DOHH2 (cell line): Measurements from ENCODE around the gene TCN2.

Source experiments
- H3F3A ChIP-seq: fragments of 200-600 bp; sonication (generic), shearing (Covaris generic); 2 replicates; pipeline ENCODE4 v1.6.0; 2016; ENCODE audit warnings: antibody characterized with exemption, mild to moderate bottlenecking; ENCODE audit not compliant: control insufficient read depth, insufficient read depth
- H3K27ac ChIP-seq: fragments of 200-600 bp; sonication (generic); 2 replicates; pipeline ENCODE4 v1.5.1; 2014; ENCODE audit warnings: low read depth, mild to moderate bottlenecking, low read length, moderate library complexity
- H3K27me3 ChIP-seq: fragments of 200-600 bp; sonication (generic); 2 replicates; pipeline ENCODE4 v1.6.1; 2014; ENCODE audit warnings: mild to moderate bottlenecking, low read length, mixed read lengths; ENCODE audit not compliant: control insufficient read depth
- H3K36me3 ChIP-seq: fragments of 200-600 bp; sonication (generic); 2 replicates; pipeline ENCODE4 v1.6.1; 2014; ENCODE audit warnings: mild to moderate bottlenecking, low read length, moderate library complexity, mixed read lengths; ENCODE audit not compliant: control insufficient read depth
- H3K4me1 ChIP-seq: fragments of 200-600 bp; sonication (generic); 2 replicates; pipeline ENCODE4 v1.6.1; 2014; ENCODE audit warnings: mild to moderate bottlenecking, low read length, mixed read lengths; ENCODE audit not compliant: control insufficient read depth
- H3K4me2 ChIP-seq: fragments of 200-600 bp; sonication (generic); 2 replicates; pipeline ENCODE4 v1.6.0; 2014; ENCODE audit warnings: mild to moderate bottlenecking, low read length, moderate library complexity
- H3K4me3 ChIP-seq: fragments of 200-600 bp; sonication (generic); 2 replicates; pipeline ENCODE4 v1.5.1; 2014; ENCODE audit warnings: mild to moderate bottlenecking, low read length, mixed read lengths
- H3K79me2 ChIP-seq: fragments of 200-600 bp; sonication (generic); 2 replicates; pipeline ENCODE4 v1.6.1; 2014; ENCODE audit warnings: mild to moderate bottlenecking, low read length, mixed read lengths; ENCODE audit not compliant: control insufficient read depth
- H3K9me2 ChIP-seq: fragments of 200-600 bp; sonication (generic); replicated peaks from 2 replicates; pipeline ENCODE4 v1.6.1; 2014; ENCODE audit warnings: mild to moderate bottlenecking, low read length, mixed read lengths; ENCODE audit not compliant: control insufficient read depth
- H3K9me3 ChIP-seq: fragments of 200-600 bp; sonication (generic); 2 replicates; pipeline ENCODE4 v1.6.1; 2014; ENCODE audit warnings: antibody characterized with exemption, low read length, mixed read lengths; ENCODE audit not compliant: control insufficient read depth, insufficient read depth
- H4K20me1 ChIP-seq: fragments of 200-600 bp; sonication (generic); 2 replicates; pipeline ENCODE4 v1.6.0; 2014; ENCODE audit warnings: low read depth, mild to moderate bottlenecking, antibody characterized with exemption, low read length, moderate library complexity; ENCODE audit not compliant: control insufficient read depth, insufficient read depth
- CTCF ChIP-seq: fragments of 200-600 bp; sonication (generic); IDR thresholded peaks from one replicate; pipeline ENCODE4 v1.5.1; 2014; ENCODE audit warnings: antibody characterized with exemption, mild to moderate bottlenecking, low read depth, low read length; ENCODE audit not compliant: poor library complexity, severe bottlenecking
- EZH2phosphoT487 ChIP-seq: fragments of 200-600 bp; sonication (generic); IDR thresholded peaks from 2 replicates; pipeline ENCODE4 v1.6.1; 2017; ENCODE audit warnings: borderline replicate concordance, mild to moderate bottlenecking, antibody characterized with exemption, low read length, moderate library complexity, mixed read lengths

TCN2 gene

GRCh38 chr22:30578481-30578880 lies 28.5 kb upstream of the TCN2 start:
- H3K9me2 ChIP-seq: no peaks in the 10 kb centered on the region
- H3K27me3 ChIP-seq: no peaks in the 10 kb centered on the region
- H3K36me3 ChIP-seq: peaks cover 83% of the 10 kb centered on the region
- H4K20me1 ChIP-seq: peaks cover 4% of the 10 kb centered on the region; the same call in 1 of the 2 replicates
- no peaks in the 10 kb centered on the region for H3F3A ChIP-seq
- H3K9me3 ChIP-seq: no peaks in the 10 kb centered on the region
- H3K4me1 ChIP-seq: no peaks in the 10 kb centered on the region
- H3K27ac ChIP-seq: no peak overlapping the region
- H3K79me2 ChIP-seq: no peaks in the 10 kb centered on the region
- TF ChIP-seq EZH2phosphoT487 (no peak), CTCF (no peak)
- no peak overlapping the region for H3K4me2 ChIP-seq
- no peak overlapping the region for H3K4me3 ChIP-seq

- Histone ChIP-seq H4K20me1 (no peaks in the 10 kb centered on the region), H3K4me1 (no peaks in the 10 kb centered on the region), H3K27me3 (no peaks in the 10 kb centered on the region), H3K4me2 (no peak overlapping the region), H3F3A (no peaks in the 10 kb centered on the region), H3K9me2 (no peaks in the 10 kb centered on the region), H3K9me3 (no peaks in the 10 kb centered on the region), H3K4me3 (no peak overlapping the region), H3K79me2 (no peaks in the 10 kb centered on the region; the same call in 1 of the 2 replicates), H3K27ac (no peak overlapping the region), H3K36me3 (peaks cover 97% of the 10 kb centered on the region)
- TF ChIP-seq EZH2phosphoT487 (no peak), CTCF (no peak)
These were observed 26.1 kb upstream of the TCN2 start for GRCh38 chr22:30580896-30581295.

GRCh38 chr22:30582051-30582450 lies 24.9 kb upstream of the TCN2 start:
- H3K36me3 ChIP-seq: peaks cover 97% of the 10 kb centered on the region
- H3K79me2 ChIP-seq: peaks cover 2% of the 10 kb centered on the region; the same call in 1 of the 2 replicates
- H3K9me3 ChIP-seq: no peaks in the 10 kb centered on the region
- TF ChIP-seq CTCF: no peak
- TF ChIP-seq EZH2phosphoT487: no peak
- H4K20me1 ChIP-seq: no peaks in the 10 kb centered on the region
- no peaks in the 10 kb centered on the region for H3K4me1 ChIP-seq
- no peaks in the 10 kb centered on the region for H3K9me2 ChIP-seq
- H3K27me3 ChIP-seq: no peaks in the 10 kb centered on the region
- H3K4me3 ChIP-seq: no peak overlapping the region
- no peaks in the 10 kb centered on the region for H3F3A ChIP-seq
- H3K4me2 ChIP-seq: no peak overlapping the region
- H3K27ac ChIP-seq: no peak overlapping the region
